ENCODE measurements around the gene MDN1.
A peak's percentile ranks its signal among the peaks of the same experiment; 100 is the strongest.
"Not testable (repeated sequence)": the region's sequence is repeated elsewhere in the genome, so short reads cannot be mapped to it uniquely, and the experiment has no call there.

Gene MDN1

GRCh38 chr6:89819336-89820130, at the start of gene MDN1:
Gene MDN1 (minus strand): TSS chr6:89819794. CDS start chr6:89819607, 187 bp downstream.
- peak; percentile 92 for DNase-seq (ENCODE audit: low read depth)

GRCh38 chr6:89866024-89866678, 46.6 kb upstream of the MDN1 start:
- DNase-seq (ENCODE audit: low read depth): no peak

GRCh38 chr6:89862698-89863097, 43.1 kb upstream of the MDN1 start:
- no peak for DNase-seq (ENCODE audit: low read depth)

- DNase-seq (ENCODE audit: low read depth): no peak
Observed at GRCh38 chr6:89862273-89862672, 42.7 kb upstream of the MDN1 start.

GRCh38 chr6:89859744-89860143, 40.1 kb upstream of the MDN1 start:
- DNase-seq (ENCODE audit: low read depth): no peak

GRCh38 chr6:89858041-89858440, 38.4 kb upstream of the MDN1 start:
- DNase-seq (ENCODE audit: low read depth): no peak

- DNase-seq (ENCODE audit: low read depth): no peak
Observed at GRCh38 chr6:89853068-89853467, 33.5 kb upstream of the MDN1 start.

- DNase-seq (ENCODE audit: low read depth): not testable (repeated sequence)
Observed at GRCh38 chr6:89847513-89847912, 27.9 kb upstream of the MDN1 start.

- DNase-seq (ENCODE audit: low read depth): no peak
Observed at GRCh38 chr6:89843070-89843469, 23.5 kb upstream of the MDN1 start.

- DNase-seq (ENCODE audit: low read depth): no peak
Observed at GRCh38 chr6:89842228-89842627, 22.6 kb upstream of the MDN1 start.

GRCh38 chr6:89840538-89840937, 20.9 kb upstream of the MDN1 start:
- no peak for DNase-seq (ENCODE audit: low read depth)

- DNase-seq (ENCODE audit: low read depth): no peak
Observed at GRCh38 chr6:89836639-89837222, 17.1 kb upstream of the MDN1 start.

- no peak for DNase-seq (ENCODE audit: low read depth)
Observed at GRCh38 chr6:89834884-89835792, 15.5 kb upstream of the MDN1 start.

GRCh38 chr6:89830170-89830809, 10.7 kb upstream of the MDN1 start:
- no peak for DNase-seq (ENCODE audit: low read depth)

- DNase-seq (ENCODE audit: low read depth): peak; percentile 99
Observed at GRCh38 chr6:89829472-89830169, 10.0 kb upstream of the MDN1 start, which contains the start of gene CASP8AP2. Gene CASP8AP2 (plus strand): TSS chr6:89829880.

- no peak for DNase-seq (ENCODE audit: low read depth)
Observed at GRCh38 chr6:89828988-89829471, 9.4 kb upstream of the MDN1 start.

GRCh38 chr6:89828475-89828987, 8.9 kb upstream of the MDN1 start:
- not testable (repeated sequence) for DNase-seq (ENCODE audit: low read depth)

- no peak for DNase-seq (ENCODE audit: low read depth)
Observed at GRCh38 chr6:89826029-89826528, 6.5 kb upstream of the MDN1 start.

GRCh38 chr6:89818977-89819335, 638 bp downstream of the MDN1 start:
- DNase-seq (ENCODE audit: low read depth): no peak

- no peak for DNase-seq (ENCODE audit: low read depth)
Observed at GRCh38 chr6:89817481-89817880, 2.1 kb downstream of the MDN1 start.

Data from stromal cell of bone marrow (primary cell).